Measurements from ENCODE around the gene STAP2. TPM values are rescaled to one million over a fixed set of nuclear protein-coding genes. Genes with fewer than 3 reads are reported as not detected.

Gene STAP2
- total RNA-seq, 1 donor from 2014 or later, result 3.7 TPM

DNA sequence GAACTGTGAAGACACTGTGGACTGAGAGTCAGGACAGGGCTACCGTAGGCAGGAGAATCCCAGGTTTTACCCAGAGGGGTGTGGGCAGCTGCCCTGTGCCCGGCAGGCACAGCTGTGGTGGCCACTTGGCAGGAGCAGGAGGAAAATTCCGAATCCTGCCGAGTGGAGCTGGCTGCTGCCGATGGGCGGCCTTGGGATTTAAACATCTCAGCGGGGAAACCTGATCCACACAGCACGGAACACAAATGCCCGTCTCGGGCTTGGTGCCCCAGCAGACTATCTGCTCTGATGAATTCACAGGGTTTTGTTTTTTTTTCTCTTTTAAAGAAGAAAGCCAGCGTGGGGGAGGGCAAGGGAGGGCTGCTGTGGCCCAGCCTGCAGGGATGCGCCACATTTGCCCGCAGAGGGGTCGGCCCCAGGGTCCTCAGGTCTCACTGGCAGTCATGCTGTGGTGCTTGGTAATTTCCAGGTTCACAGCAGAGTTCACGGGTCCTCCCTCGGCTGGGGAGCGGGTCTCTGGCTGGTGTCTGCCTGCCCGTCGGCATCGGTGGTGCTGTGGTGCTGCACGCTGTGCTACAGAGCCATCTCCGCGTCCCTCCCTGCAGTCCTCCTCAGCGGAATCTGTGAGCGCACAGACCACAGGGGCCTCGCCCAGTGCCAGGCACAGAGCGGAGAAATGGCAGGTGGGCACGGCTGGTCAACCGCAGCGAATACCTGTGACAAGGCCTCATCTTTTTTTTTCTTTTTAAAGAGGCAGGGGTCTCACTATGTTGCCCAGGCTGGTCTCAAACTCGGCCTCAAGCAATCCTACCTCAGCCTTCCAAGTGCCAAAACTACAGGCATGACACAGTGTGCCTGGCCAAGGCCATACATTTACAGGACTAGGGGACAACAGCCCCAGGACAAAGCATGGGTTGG is 32.9 kb upstream of the STAP2 start:
- DNase-seq (ENCODE audit: low spot score) (no peak), ATAC-seq (no peak)
- intact Hi-C loops (cut with DNase I), result no loop called here

DNA sequence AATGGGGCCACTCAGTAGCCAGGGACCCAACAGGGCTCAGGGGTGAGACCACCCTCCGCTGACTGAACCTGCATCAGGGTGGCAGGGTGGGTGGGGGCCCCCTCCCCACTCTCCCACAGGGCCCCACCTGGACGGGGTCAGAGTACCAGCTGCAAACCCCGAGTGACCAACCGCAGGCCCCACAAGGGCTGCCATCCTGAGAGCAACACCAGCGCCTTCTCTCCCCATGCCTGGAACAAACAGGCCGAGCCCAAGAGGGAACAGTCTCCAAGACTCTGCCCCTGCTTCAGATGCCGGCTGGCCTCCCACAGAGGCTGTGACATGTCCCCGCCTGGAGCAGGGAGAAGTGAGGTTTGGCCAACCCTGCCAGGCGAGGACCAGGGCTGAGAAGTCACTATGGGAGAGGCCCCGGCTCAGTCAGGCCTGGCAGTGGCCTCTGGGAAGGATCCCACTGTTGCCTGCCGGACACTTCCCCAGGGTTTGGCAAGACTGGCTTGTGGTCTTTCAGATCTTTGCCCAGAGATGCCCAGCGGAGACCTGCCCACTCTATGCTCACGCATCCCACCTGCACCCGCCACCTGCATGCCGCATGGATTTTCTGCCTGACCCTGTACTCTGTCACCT is 31.9 kb upstream of the STAP2 start:
- intact Hi-C loops (cut with DNase I), result no loop called here
- DNase-seq (ENCODE audit: low spot score) (no peak), ATAC-seq (no peak)

DNA sequence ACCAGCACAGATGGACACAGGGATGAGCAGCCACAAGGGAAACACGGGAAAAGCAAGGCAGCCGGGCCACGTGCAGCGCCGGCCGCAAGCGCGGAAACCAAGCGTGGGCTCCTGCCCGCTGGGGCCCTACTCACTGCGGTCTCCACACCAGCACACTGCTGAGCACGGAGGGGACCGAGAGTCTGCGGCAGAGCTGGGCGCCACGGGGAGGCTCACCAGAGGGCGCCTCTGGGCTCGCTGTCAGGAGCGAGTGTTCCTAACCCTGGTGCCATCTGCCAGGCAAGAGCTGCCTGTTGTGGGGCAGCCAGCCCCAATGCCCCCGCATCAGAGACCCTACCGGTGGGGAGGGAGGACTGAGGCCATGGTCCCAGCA is 31.2 kb upstream of the STAP2 start:
- DNase-seq (ENCODE audit: low spot score), result no peak
- intact Hi-C loops (cut with DNase I), result loop anchor here (10.0 kb wide), 1 partner anchor 105 kb away; no protein-coding TSS in a partner anchor
- ATAC-seq, result peak; percentile 48

DNA sequence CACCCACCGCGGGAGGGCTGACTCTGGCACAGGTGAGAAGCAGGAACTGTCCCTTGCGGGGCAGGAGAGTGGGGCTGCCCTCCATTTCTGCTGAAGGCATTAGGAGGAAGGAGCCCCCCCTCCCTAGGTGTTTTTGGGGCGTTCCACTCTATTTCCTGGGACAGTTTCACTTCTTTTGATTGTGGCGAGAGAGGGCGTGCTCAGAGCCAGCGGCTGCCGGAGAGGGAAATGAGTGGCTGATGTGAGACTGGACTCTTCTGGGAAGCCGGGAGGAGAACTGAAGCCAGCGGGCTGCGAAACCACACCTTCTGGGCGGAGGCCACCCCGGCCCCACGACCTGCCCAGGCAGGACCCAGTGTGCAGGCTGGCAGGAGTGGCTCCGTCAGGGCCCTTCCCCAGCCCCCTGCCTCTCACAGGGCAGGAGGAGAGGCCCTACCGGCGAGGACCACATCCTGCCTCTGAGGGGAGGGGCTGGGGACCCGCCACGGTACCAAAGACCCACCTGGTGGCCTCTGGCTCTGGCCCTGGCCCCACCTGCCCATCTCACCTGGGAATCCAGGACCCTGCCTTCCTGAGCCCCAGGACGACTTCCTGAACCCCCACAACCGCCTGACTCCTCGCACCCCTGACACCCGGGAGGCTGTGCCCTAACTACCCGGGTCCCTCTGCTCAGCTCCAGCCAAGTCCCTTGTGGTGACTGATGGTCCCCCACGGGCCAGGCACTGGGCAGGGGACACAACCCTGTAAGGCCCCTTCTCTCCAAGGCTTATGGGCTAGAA is 30.7 kb upstream of the STAP2 start:
- intact Hi-C loops (cut with DNase I), result loop anchor here (10.0 kb wide), 1 partner anchor 104 kb away; no protein-coding TSS in a partner anchor
- ATAC-seq, result peak; percentile 18
- DNase-seq (ENCODE audit: low spot score), result no peak

DNA sequence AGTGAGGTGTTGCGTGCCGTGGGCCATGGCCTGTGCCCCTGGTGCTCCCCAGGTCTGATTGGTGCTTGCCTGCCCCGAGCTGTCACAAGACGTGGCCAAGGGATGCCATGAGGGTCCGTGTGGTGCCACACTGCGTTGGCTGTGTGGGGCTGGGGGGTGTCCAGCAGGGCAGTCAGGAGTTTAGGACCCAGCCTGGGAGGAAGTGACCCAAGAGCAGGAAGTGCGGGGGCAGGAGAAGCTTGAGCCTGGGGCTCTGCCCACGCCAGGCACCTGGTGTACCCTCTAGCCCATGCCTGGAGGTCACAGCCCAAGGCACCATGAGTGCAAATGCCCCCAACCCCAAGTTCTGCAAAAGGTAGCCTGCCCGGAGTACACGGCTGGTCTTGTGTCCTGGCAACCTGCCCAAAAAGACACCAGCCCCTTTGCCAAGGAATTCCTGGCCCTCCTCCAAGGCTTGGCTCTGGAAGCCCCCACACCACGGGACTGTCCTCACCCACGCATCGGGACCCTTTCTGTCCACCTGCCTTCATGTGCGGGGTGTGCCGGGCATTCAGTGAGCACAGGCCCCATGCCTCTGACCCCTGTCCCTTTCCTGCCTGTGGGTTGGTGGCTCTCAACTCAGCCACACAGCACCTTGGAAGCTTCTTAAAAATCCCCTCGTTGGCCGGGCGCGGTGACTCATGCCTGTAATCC is 29.6 kb upstream of the STAP2 start:
- no peak for ATAC-seq
- DNase-seq (ENCODE audit: low spot score), result no peak
- intact Hi-C loops (cut with DNase I), result loop anchor here (10.0 kb wide), 1 partner anchor 103 kb away; no protein-coding TSS in a partner anchor

DNA sequence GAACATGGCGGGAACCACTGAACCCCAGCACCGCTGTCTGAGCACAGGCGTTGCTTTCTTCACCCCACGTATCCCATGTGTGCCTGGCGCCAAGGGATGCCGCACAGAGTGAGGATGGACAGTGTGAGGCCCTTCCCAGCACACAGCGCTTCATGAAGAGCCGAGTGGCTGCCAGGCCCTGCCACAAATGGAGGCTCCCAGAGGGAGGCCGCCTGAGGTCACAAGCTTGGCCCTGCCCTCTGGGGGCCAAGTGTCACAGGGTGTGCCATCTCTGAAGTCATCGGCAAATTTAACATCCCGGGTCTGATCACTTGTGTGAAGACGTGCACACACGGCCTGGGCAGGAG is 29.1 kb upstream of the STAP2 start:
- no peak for DNase-seq (ENCODE audit: low spot score)
- ATAC-seq, result no peak
- intact Hi-C loops (cut with DNase I), result loop anchor here (10.0 kb wide), 1 partner anchor 103 kb away; no protein-coding TSS in a partner anchor

DNA sequence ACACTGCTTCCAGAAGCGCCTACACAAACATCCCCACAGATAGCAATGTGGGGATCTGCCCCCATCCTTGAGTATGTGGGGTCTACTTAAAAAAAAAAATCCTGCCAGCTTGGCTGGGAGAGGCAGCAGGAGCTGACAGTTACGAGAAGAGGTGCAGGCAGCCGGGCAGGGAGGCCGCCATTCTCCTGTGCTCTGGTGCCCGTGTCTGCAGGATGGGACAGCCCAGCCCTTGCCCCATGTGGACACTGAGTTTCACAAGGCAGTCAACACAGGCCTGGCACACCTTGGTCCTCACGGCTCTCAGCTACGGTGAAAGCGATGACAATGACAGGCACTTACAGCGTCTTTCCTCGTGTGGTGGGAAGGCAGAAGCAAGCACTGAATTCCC is 28.7 kb upstream of the STAP2 start:
- DNase-seq (ENCODE audit: low spot score) (no peak), ATAC-seq (no peak)
- intact Hi-C loops (cut with DNase I), result loop anchor here (10.0 kb wide), 1 partner anchor 103 kb away; no protein-coding TSS in a partner anchor

DNA sequence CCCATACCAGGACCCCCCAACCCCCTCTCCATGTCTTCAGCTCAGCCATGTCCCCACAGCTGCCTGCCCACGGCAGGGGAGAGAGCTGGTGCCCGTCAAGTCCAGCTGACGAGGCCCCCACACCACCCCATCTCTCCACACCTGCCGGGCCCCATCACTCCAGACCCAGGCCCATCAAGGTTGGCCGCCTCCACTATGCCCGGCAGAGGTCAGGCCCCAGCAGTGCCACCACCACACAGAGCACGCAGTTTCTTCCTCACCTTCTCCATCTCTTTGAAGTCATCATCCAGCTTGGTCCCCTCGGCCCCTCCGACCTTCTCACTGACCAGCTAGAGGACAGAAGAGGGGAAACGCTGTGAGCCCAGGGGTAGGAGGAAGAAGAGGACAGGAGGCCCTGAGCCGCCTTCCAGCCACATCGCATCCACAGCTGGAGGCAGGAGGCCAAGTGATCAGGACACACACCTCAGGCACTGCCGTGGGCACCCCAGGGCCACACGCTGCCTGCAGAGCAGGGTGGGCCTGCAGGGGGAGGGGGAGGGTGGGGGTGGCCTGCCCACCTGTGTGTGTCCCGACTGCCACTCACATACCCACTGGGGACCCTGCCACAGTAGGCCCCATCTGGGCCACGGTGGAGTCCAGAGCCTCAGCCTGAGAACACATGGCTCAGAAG is 28.2 kb upstream of the STAP2 start:
- intact Hi-C loops (cut with DNase I), result loop anchor here (10.0 kb wide), 1 partner anchor 102 kb away; no protein-coding TSS in a partner anchor
- no peak for ATAC-seq
- DNase-seq (ENCODE audit: low spot score), result no peak

DNA sequence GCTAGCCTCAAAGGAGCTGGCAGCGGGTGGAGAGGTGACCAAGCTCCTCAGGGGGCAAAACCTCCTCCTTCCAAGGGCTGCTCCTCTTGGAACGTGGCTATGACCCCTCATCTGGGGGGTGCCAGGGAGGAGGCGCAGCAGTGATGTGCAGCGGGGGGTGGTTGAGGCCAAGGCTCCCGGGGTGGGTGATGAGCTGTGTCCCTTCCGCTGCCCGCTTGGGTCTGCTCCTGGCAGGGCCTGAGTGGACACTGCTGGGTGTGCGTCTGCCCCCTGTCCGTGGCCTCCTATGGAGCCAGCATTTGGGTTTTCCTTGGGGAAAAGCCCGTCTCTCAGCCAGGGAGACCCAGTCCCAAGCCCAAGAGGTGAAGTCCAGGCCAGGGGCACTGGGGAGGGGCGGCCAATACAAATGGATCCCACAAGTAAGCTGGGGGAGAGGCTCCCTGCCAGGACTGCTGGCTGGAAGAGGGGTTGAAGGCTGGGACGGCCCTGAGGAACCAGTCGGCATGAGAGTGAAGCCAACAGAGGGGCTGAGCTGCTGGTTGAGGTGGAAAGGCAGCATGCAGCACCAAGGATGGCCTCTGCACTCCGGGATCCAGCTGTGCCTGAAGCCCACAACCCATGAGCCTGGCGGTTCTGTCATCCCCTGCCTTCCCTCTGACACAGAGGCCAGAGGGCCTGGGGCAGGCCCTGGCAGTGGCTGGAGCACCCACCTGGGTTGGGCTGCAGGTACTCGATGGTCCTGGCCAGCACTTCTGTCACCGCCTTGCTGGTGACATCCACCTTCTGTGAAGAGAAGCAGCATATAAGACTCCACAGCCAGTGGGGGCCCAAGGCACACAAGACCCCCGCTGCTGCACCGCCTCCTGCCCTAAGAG is 27.4 kb upstream of the STAP2 start:
- no peak for DNase-seq (ENCODE audit: low spot score)
- intact Hi-C loops (cut with DNase I), result loop anchor here (10.0 kb wide), 1 partner anchor 101 kb away; no protein-coding TSS in a partner anchor
- no peak for ATAC-seq

DNA sequence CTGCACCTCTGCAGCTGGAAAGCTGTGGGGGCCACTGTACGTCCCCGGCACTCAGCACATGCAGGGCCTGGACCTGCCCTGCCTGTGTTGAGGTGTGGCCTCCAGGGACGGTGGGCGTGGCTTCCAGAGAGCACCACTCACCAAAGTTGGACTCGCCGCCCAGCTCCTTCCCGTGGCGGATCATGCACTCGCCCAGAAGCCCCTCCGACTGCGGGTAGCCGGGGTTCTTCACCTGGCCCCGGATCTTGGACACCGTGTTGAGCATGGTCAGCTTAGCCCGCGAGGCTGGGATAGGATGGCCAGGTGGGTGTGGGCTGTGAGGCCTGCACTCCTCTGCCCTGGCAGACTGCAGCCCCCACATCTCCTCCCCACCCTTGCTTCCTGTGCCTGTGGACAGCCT is 26.7 kb upstream of the STAP2 start:
- no peak for DNase-seq (ENCODE audit: low spot score)
- intact Hi-C loops (cut with DNase I), result loop anchor here (10.0 kb wide), 1 partner anchor 101 kb away; no protein-coding TSS in a partner anchor
- no peak for ATAC-seq

DNA sequence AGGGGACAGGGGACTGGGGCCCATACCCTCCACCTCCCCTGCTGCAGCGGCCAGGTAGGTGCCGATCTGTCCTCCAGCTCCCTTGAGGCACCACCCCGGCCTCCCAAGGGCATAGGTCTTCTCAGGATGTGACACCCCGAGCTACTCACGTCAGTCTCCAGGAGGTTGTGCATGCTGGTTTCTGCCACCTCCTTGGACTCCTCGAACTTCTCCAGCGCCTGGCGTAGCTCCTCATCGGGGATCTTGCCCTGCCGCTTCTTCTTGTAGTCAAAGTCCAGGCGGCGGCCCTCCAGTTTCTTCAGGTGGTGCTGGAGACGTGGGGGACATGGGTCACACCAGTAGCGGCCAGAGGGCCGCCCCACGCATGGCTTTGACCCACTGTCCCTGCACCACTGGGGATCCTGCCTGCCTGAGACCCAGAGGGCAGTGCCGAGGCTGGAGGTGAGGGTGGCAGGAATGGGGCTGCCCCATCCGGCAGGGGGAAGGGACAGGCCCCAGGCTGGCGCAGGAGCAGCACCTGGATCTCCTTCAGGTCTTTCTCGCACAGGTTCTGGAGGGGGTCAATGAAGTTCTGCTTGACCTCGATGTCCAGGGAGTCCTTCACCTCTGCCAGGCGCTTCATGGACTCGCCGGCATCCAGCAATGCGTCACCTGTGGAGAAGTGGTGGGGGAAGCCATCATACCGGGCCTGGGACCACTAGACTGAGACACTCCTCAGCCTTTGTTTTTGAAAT is 25.1 kb upstream of the STAP2 start:
- ATAC-seq (no peak), DNase-seq (ENCODE audit: low spot score) (no peak)
- intact Hi-C loops (cut with DNase I), result loop anchor here (10.0 kb wide), 1 partner anchor 99 kb away; no protein-coding TSS in a partner anchor

DNA sequence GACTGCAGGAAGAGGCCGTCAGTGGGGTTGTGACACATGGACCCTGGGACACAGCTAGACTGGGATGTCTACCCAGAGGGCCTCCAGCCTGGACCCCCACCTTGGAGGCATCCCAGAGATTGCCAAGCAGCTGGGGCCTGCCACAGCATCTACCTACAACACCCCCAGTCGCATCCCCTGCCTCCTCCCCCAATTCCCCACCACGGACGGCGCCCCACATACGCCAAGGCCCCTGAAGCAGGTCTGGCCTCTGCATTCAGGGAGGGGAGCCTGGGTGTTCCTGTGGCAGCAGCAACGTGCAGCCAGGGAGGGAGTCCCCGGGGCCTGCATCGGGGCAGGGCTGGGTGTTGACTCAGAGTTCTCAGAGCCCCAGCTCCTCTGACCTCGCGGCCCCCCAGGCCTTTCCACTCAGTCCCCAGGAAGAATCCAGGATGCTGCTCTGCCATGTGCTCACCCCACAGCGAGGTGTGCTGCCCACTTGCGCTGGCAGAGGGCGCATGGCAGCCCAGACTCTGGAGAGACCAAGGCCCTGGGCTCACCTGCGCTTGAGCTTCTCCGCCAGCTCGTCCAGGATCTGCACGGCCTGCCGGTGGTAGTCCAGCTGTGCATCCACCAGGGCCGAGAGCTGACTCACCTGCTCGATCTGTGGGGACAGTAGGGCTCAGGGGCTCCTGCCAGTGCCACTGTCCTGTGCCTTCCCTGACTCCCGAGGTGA is 24.4 kb upstream of the STAP2 start:
- ATAC-seq (no peak), DNase-seq (ENCODE audit: low spot score) (no peak)
- intact Hi-C loops (cut with DNase I), result loop anchor here (10.0 kb wide), 1 partner anchor 98 kb away; no protein-coding TSS in a partner anchor

DNA sequence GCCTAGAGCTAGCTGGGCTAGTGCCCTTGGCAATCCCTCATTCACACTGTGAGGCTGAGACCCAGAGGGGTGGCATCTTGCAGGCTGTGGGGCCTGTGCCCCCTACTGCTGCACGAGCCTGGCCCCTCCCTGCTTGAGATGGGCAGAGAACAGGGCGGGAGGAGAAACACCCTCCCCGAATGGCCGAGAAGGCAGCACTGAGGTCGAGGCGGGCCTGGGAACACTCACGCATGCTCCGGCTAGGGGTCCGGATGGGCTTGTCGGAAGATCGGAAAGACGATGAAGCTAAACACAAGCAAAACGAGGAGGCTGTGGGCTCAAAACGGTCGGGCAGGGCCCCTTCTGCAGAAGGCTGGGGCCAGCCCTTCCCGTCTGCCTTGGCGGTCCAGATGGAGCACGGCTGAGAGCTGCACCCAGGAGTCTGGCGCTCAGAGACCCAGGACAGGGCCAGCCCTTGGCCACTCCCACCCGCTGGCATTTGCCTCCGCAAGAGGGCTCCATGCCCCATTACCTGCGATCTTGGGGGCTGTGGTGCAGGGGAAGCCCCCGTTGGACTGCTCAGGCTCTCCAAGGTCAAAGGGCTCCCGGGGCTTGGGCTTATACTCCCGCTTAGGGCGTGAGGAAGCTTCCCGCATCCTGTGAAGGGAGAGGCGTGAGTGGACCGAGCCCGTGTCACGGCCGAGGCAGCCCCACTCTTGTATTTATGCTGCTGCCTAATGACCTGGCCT is 23.6 kb upstream of the STAP2 start:
- no peak for DNase-seq (ENCODE audit: low spot score)
- intact Hi-C loops (cut with DNase I), result loop anchor here (10.0 kb wide), 1 partner anchor 97 kb away; no protein-coding TSS in a partner anchor
- ATAC-seq, result no peak

DNA sequence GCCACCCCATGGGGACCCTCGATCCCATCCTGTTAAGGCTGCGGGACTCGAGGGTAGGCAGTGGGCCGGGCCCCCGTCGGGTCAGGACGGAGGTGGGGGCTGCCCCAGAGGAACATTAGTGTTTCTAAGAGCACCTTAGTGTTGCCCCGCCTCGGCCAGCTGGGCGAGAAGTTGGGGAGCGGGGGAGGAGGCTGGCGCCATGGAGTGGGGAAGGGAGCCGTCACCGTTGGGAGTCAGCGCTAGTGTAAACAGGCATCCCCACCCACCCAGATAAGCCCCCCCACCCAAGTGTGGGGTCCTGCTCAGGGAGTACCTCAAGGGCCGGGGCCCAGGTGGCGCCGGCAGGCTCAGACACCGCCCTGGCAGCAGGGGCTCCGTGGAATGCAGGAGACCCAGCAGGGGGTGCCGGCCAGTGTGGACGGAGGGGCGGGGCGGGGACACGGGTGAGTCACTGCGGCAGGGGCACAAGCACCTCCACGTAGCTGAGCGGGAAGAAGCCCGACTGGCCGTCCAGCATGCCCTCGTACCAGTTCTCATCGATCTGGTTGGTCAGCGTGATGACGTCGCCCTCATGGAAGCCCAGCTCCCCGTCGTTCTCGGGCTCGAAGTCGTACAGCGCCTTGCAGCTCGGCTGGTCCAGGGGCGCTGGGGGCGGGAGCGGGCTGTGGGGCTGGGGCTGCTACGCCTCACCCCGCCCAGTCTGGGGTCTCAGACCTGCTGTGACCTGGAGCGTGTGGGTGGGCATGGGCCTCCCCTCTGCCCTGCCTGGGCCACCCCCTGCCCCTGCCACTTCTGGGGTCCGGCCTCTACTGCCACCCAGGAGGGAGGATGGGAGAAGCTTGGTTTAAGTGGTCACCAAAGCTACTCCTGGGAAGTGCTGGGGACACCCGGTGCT is 22.8 kb upstream of the STAP2 start:
- no peak for DNase-seq (ENCODE audit: low spot score)
- ATAC-seq, result no peak
- intact Hi-C loops (cut with DNase I), result loop anchor here (10.0 kb wide), 1 partner anchor 97 kb away; no protein-coding TSS in a partner anchor

Measured in sciatic nerve (tissue), 2 donors.